Urinary bladder (tissue), 4 donors: ENCODE data around the gene HOXB3. TPM values are rescaled to one million over a fixed set of nuclear protein-coding genes. Genes with fewer than 3 reads are reported as not detected.

Experiments used
- DNase-seq: peaks from one replicate; pipeline ENCODE4 v3.0.0-alpha.2; 2015; ENCODE audit errors: extremely low spot score
- H3K27ac ChIP-seq: one replicate; pipeline ENCODE4 v1.5.1; 2013; ENCODE audit warnings: low read depth, mild to moderate bottlenecking, moderate library complexity
- H3K36me3 ChIP-seq: one replicate; pipeline ENCODE4 v1.6.1; 2013; ENCODE audit warnings: mild to moderate bottlenecking, moderate library complexity; ENCODE audit not compliant: insufficient read depth
- H3K4me1 ChIP-seq: one replicate; pipeline ENCODE4 v1.6.1; 2013; ENCODE audit warnings: mild to moderate bottlenecking, moderate library complexity; ENCODE audit not compliant: insufficient read depth
- H3K4me3 ChIP-seq: one replicate; pipeline ENCODE4 v1.5.1; 2013; ENCODE audit warnings: low read depth, low read length
- WGBS: extraction: QIAGEN DNeasy Blood & Tissue Kit; methylation state at CpG from one replicate; pipeline ENCODE4 v1.1.7; 2013; 5-methylcytosine and 5-hydroxymethylcytosine counted together
- polyA plus RNA-seq: library from polyadenylated mRNA; stranded (reverse); fragments of 200-250 nt; gene quantifications from one replicate; pipeline ENCODE4 v1.2.3, GENCODE V29; 2013
- total RNA-seq: library from RNA; depleted of rRNA; stranded (reverse); fragments of >200 nt; gene quantifications from one replicate; pipeline ENCODE4 v1.2.3, GENCODE V29; 2014
- donor health status: healthy with polysubstance abuse.
- donor health status: healthy.

HOXB3 gene
- total and polyA plus RNA-seq, 2 donors: 6.1 to 10.8 TPM

DNA sequence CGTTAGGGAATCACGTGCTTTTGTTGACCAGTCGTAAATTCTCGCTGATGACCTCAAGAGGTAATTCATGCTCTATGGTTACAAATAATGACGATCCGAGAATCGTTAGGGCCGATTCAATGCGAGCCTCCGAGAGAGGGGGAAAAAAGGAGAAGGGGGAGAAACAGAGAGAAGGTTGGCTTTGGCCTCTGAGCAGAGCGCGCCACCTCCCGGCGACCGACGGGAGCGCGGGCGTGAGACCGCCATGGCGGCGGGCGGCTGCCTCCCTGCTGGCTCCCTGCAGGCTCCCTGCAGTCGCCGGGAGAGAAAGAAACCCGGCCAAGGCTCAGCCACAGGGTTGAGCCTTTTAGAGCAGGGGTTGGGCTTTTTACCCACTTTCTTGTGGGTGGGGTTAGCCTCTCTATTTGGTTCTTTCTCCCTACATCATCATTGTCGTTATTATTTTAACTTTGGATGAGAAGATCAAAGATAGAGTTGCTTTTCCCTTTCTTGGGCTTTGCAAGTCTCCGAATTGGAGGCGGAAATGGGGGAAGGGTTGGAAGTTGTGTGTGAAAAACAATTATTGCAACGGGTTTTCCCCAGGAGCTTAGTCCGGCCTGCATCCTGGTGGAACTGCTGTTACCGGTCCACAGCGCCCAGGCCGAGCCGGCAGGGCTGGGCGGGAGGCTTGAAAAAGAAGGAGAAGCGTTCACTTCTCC is 3.9 kb upstream of the HOXB3 start:
- DNase-seq: no peak
- no peaks in the 10 kb centered on the region for H3K36me3 ChIP-seq
- 13% methylated on average over 37 of the region's 37 CpGs for WGBS
- no peak overlapping the region for H3K4me3 ChIP-seq
- no peak overlapping the region for H3K27ac ChIP-seq
- no peaks in the 10 kb centered on the region for H3K4me1 ChIP-seq

DNA sequence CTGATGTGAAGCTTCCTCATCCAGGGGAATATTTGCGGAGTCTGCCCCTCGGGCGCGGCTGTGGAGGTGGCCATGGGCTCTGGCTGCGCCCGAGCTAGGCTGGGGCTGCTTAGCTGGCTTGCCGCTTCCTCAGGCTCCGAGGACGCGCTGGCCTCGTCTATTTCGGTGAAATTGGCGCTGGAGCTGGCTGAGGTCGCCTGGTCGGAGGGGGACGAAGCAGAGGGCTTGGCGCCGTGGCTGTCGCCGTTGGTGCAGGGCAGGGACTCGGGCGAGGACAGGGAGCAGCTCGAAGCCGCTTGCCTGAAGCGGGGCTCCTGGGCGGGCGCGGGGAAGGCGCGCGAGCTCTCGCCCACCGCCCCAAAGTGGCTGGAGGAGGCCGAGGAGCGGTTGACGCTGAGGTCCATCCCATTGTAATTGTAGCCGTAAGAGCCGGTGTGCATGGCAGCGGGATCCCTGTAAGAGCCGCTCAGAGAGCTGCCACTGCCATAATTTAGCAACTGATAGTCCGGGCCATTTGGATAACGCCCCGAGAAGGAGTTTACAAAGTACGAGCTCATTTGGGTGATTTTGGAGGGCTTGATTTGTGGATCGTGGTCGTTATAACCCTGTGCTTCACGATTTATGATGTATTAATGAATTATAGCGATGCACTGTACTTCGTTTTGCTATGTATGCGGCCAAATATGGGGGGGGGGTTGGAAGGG is 3.2 kb upstream of the HOXB3 start, which contains the start of gene HOXB5:
Gene HOXB5, minus strand, starts transcription at position 654 of the 704 bp plus-strand sequence. Its CDS starts 97 bp downstream, at position 557.
- DNase-seq: no peak
- H3K27ac ChIP-seq: no peak within 1 kb of the TSS
- no peaks in the 10 kb centered on the region for H3K4me1 ChIP-seq
- 9% methylated on average over 50 of the region's 50 CpGs for WGBS
- no peaks in the 10 kb centered on the region for H3K36me3 ChIP-seq
- H3K4me3 ChIP-seq: no peak within 1 kb of the TSS

DNA sequence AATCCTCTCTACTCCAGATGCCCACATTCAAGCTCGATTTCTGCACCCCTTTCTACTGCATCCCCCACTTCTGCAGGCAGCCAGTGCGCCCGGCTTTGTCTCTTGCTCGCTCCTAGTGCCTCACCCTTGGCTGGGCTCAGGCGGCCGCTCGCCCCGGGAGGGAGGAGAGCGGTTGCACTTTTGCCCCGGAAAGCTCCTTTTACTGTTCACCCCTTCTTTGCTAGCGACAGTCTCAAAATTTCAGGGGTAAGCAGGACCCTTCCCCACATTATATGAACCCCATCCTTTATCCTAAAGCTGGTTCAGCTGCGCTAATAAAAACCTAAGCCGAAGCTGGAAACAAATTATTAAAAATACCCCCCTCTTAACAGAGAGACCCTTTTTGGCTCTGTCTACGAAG is 2.5 kb upstream of the HOXB3 start:
- no peak overlapping the region for H3K4me3 ChIP-seq
- H3K27ac ChIP-seq: no peak overlapping the region
- H3K36me3 ChIP-seq: no peaks in the 10 kb centered on the region
- no peak for DNase-seq
- 18% methylated on average over 14 of the region's 14 CpGs for WGBS
- H3K4me1 ChIP-seq: no peaks in the 10 kb centered on the region

DNA sequence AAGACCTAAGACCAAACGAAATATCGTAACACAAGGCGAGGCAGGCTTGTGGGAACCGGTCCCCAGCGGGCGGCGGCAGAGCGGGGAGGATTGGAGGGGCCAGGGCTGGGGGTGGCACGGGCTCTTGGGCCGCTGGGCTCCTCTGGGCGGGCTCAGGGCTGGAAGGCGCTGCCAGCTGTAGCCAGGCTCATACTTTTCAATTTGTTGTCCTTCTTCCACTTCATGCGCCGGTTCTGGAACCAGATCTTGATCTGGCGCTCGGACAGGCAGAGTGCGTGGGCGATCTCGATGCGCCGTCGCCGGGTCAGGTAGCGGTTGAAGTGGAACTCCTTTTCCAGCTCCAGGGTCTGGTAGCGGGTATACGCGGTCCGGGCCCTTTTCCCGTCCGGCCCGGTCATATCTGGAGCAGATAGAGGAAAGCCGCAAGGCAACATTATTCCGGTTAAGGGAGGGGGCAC is 2.0 kb upstream of the HOXB3 start:
- 32% methylated on average over 33 of the region's 33 CpGs for WGBS
- H3K27ac ChIP-seq: no peak overlapping the region

DNA sequence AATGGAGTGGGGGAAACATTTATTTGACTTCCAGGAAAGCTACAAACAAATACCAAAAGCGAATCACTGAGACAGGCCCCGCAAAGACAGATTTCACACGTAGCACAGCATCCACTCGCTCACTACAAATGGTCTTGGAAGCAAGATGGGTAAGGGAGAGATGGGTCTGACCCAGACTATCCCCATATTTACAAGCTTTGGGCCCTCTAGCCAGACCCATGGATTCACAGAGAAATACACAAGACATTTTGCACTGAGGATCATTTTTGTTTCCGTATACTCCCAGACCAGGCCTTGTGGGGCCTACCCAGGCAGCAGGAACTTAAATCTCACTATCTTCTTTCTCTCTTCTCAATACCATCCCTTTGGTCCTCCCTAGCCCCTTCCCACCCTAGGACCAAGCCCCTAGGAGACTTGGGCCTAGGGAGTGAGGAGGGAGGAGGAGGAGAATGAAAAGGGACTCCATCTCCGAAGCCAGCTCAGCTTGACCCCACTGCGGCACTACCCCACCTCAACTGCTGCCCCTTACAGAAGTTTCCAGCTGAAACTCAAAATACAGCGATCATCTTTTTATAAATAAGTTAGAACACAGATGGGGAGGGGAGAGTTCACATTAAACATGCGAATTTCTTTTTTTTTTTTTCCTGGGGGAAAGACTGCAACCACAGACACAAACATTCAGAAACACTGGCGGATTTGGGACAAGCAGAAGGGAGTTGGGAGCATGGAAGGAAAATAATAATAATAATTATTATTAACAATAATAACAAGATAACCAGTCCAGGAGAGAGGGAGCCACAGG is 1.4 kb upstream of the HOXB3 start:
- H3K4me1 ChIP-seq: no peaks in the 10 kb centered on the region

More for the DNA sequence above, 2.0 kb upstream of the HOXB3 start:
- Histone ChIP-seq H3K36me3 (no peaks in the 10 kb centered on the region), H3K4me1 (no peaks in the 10 kb centered on the region), H3K4me3 (no peak overlapping the region)
- no peak for DNase-seq

DNA sequence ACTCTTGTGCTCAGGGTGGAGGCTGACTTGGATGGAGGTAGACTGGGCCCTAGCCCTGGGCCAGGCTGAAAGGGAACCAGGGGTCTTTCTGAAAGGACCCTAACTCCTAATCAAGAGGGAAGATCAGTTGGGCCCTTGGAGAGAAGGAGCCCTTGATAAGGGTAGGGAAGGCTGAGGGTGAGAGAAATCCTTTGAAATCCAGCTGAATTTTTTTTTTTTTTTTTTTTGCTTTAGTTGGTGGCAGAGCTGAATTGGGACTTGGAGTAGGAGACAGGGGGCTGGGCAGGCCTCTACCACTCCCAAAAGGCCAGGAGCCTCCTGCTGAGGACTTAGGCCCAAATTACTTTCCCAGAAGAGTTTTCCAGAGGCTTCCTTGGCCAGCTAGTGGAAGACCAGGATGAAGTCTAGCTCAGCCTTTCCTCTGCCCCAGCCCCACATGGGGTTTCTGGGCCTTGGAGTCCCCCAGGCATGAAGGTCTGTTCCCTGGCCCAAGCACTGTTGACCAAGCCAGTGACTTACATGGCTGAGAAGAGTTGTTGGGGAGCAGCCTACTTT is 643 bp upstream of the HOXB3 start:
- no peaks in the 10 kb centered on the region for H3K36me3 ChIP-seq
- DNase-seq: no peak
- H3K4me3 ChIP-seq: no peak overlapping the region
- H3K27ac ChIP-seq: no peak overlapping the region
- no peaks in the 10 kb centered on the region for H3K4me1 ChIP-seq

More for the DNA sequence above, 1.4 kb upstream of the HOXB3 start:
- H3K36me3 ChIP-seq: no peaks in the 10 kb centered on the region
- H3K4me3 ChIP-seq: no peak overlapping the region
- WGBS: 89% methylated on average over 10 of the region's 10 CpGs
- no peak overlapping the region for H3K27ac ChIP-seq
- no peak for DNase-seq

DNA sequence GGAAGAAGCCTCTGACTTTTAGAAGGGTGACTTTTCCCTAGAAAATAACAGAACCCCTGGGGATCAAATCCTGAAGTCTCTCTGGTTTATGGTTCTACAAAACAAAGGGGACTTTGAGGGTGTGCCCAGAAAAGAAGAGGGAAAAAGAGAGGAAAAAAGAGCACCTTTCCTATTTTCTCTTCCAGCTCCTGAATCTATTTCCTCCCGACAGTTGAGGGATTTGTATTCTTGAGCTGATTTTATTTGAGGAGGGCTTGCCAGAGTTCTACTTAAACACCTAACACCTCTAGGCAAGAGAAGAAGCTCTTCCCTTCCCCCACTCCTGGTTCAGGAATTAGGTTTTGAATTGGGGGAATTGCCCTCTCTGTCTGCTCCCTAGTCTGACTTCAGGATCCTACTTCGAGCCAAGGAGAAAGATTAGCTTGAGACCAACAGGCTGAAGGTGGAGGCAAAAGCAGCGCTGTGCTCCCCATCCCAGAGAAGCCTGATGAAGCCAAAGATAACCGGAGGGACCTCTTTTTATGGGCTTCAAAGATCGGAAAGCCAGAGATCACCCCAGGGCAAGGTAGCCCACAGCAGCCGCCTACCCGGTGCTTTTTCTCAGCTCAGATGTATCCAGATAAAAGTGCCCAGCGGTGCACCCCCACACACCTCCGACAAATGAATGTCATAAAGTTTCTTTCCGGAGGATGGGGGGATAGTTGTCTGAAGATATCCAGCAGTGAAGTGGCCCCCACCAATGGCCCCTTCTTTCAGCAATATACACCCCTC is 796 bp downstream of the HOXB3 start:
- WGBS: 29% methylated on average over 10 of the region's 10 CpGs
- no peaks in the 10 kb centered on the region for H3K4me1 ChIP-seq
- DNase-seq: no peak
- H3K27ac ChIP-seq: no peak overlapping the region
- no peak overlapping the region for H3K4me3 ChIP-seq
- H3K36me3 ChIP-seq: no peaks in the 10 kb centered on the region

DNA sequence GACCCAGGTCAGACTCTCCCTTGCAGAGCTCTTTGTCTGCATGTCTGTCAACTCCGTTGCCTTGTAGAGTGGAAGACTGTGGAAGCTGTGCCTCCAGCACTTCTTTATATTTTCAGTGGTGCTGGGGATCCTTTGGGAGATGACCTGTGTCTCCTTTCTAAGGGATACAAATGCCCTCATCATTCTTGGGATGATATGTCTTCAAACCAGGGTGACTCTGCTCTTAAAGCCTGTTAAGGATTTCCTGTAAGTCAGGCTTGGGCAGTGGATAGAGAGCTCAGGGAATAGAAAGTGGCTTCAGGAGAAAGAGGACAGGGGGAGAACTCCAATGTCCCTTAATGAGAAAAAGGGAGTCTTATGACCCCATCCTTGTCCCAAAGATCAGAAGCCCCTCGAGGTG is 1.5 kb downstream of the HOXB3 start:
- 32% methylated on average over 2 of the region's 2 CpGs for WGBS
- H3K4me3 ChIP-seq: no peak overlapping the region
- H3K36me3 ChIP-seq: no peaks in the 10 kb centered on the region
- H3K4me1 ChIP-seq: no peaks in the 10 kb centered on the region
- DNase-seq: no peak
- H3K27ac ChIP-seq: no peak overlapping the region

DNA sequence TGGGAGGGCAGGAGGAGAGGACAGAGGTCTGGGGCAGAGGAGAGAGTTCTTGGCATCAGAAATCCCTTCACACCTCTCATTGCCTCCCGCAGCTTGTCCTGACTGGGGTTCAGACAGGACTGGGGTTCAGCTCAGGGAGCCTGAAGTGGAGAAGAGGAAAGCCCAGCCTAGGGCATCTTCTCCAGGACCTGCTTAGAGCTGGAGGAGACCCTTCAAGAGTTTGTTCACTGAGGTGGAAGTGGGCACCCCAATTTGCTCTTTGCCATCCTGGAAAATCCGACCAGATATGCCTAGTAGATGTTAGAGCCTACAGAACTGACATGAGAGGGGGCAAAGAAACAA is 2.0 kb downstream of the HOXB3 start:
- no peak for DNase-seq
- 47% methylated on average over 2 of the region's 2 CpGs for WGBS
- H3K4me3 ChIP-seq: no peak overlapping the region
- no peaks in the 10 kb centered on the region for H3K4me1 ChIP-seq
- H3K27ac ChIP-seq: no peak overlapping the region
- H3K36me3 ChIP-seq: no peaks in the 10 kb centered on the region

DNA sequence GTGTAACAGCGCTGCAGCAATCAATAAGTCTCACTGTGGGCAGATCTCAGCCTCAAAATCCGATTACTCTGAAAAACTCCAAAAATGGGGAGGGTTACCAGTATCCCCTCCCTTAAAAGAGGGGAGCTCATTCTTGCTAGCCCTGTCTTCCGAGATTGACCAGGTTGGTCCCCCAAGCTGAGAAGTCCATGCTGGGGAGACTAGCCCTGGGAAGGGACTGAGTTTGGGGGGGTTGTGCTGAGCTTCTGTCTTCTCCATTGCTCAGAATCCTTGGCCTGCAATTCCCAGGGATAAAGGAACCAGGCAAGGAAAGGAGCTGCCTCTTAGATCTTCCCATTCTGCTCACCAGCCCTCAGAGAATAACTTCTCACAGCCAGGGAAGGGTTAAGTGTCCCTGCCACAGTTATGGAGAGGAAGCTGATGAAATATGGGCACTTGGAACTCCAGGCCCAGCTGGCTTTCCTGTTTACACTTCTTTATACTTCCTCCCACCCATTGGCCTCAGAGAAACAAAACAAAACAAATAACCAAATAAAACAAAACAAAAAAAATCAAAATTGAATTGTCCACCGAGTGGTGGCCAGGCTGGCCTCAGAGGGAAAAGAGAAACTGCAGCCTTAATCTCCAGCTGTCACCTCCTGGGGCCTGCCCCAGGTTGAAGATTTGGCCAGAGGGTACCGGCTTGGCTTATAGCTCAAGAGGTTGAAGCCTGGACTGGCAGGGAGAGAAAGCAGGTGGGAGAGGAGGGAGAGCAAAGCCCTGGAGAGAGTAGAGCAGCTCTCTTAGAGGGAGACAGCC is 2.6 kb downstream of the HOXB3 start:
- 37% methylated on average over 5 of the region's 5 CpGs for WGBS
- no peak overlapping the region for H3K27ac ChIP-seq
- H3K4me1 ChIP-seq: no peaks in the 10 kb centered on the region
- no peaks in the 10 kb centered on the region for H3K36me3 ChIP-seq
- DNase-seq: no peak
- H3K4me3 ChIP-seq: no peak overlapping the region

DNA sequence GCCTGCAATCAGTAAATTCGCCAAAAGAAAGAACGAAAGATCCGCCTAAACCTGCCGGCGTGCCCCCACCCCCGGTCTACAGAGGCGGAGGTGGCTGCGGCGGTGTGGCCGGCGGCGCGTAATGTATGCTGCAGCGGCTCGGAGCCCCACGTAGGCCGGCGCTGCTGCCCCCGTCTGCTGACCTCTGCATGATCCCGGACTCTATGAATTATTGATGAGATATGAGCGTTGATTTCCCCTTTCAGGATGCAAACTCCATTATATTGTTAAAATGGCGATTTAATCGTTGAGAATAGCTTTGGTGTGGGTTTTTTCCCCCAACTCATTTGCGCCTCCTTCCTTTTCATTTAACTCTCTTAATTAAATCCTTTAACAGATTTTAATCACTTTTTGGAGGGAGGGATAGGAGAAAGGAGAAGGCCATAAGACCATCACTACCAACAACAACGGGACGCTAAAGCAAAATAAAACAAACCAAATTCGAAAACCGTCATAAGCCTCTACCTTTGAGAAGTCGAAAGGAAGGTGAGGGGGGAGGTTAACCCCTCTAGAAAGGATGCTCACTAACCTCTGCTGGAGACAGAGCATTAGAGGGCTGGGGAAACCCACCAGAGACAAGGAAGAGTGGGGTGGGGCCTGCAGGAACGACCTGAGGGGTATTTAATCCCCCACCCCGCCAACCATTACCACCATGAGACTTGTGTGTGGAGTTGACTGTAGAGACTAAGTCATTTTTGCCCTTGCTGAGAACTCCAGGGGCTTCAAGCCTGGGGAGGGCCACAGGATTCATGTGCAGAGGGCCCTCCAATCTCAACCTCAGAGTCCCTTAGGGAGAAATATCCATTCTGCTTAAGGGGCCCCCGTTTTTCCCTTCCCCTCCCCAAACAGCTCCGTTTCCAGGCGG is 3.4 kb downstream of the HOXB3 start:
- 16% methylated on average over 34 of the region's 34 CpGs for WGBS
- Histone ChIP-seq H3K36me3 (no peaks in the 10 kb centered on the region), H3K4me1 (no peaks in the 10 kb centered on the region), H3K27ac (no peak overlapping the region), H3K4me3 (peak overlapping the region; percentile 41)
- no peak for DNase-seq
